Fibroblast of villous mesenchyme (primary cell): ENCODE results near the gene FBLL1. TPM values are rescaled to one million over a fixed set of nuclear protein-coding genes. Genes with fewer than 3 reads are reported as not detected.

ENCODE experiments used
- DNase-seq: peaks from one replicate; pipeline ENCODE4 v3.0.0-alpha.2; 2010; ENCODE audit warnings: low read depth
- H3K4me3 ChIP-seq: 2 replicates; pipeline ENCODE4 v1.5.1; 2011; ENCODE audit warnings: low read depth, mild to moderate bottlenecking, low read length
- CTCF ChIP-seq: IDR thresholded peaks from 2 replicates; pipeline ENCODE4 v1.5.1; 2012; ENCODE audit warnings: low read depth, mild to moderate bottlenecking, low read length; ENCODE audit not compliant: insufficient read depth
- total RNA-seq: library from RNA; depleted of rRNA; stranded (reverse); fragments of >200 nt; gene quantifications from 2 replicates; pipeline ENCODE4 v1.2.3, GENCODE V29; 2012

Gene FBLL1
- total RNA-seq, 1 donor = 0.43 TPM

GRCh38 chr5:168494057-168494555, 35.0 kb upstream of the FBLL1 start:
- no peak for DNase-seq
- H3K4me3 ChIP-seq = no peak overlapping the region
- no peak for TF ChIP-seq CTCF

GRCh38 chr5:168502563-168503237, 26.4 kb upstream of the FBLL1 start:
- no peak for TF ChIP-seq CTCF
- H3K4me3 ChIP-seq = no peak overlapping the region
- no peak for DNase-seq

GRCh38 chr5:168513861-168514428, 15.2 kb upstream of the FBLL1 start:
- TF ChIP-seq CTCF = no peak
- no peak for DNase-seq

GRCh38 chr5:168525856-168526255, 3.2 kb upstream of the FBLL1 start:
- no peak for TF ChIP-seq CTCF
- DNase-seq = no peak

More at GRCh38 chr5:168513861-168514428, 15.2 kb upstream of the FBLL1 start:
- H3K4me3 ChIP-seq = no peak overlapping the region

GRCh38 chr5:168527756-168528295, 1.3 kb upstream of the FBLL1 start:
- no peak overlapping the region for H3K4me3 ChIP-seq
- DNase-seq = no peak
- TF ChIP-seq CTCF = no peak

More at GRCh38 chr5:168525856-168526255, 3.2 kb upstream of the FBLL1 start:
- no peak overlapping the region for H3K4me3 ChIP-seq

- DNase-seq = peak; percentile 4
- TF ChIP-seq CTCF = no peak
- peak overlapping the region; percentile 32 for H3K4me3 ChIP-seq
Observed at GRCh38 chr5:168529374-168530234, 499 bp downstream of the FBLL1 start.
